ENCODE measurements around the gene HSPB8. TPM values are rescaled to one million over a fixed set of nuclear protein-coding genes. Genes with fewer than 3 reads are reported as not detected.

Gene HSPB8
- polyA plus RNA-seq, 2 of the 4 experiments (the other 2 are of a cell fraction): 7.8 to 9.6 TPM

DNA sequence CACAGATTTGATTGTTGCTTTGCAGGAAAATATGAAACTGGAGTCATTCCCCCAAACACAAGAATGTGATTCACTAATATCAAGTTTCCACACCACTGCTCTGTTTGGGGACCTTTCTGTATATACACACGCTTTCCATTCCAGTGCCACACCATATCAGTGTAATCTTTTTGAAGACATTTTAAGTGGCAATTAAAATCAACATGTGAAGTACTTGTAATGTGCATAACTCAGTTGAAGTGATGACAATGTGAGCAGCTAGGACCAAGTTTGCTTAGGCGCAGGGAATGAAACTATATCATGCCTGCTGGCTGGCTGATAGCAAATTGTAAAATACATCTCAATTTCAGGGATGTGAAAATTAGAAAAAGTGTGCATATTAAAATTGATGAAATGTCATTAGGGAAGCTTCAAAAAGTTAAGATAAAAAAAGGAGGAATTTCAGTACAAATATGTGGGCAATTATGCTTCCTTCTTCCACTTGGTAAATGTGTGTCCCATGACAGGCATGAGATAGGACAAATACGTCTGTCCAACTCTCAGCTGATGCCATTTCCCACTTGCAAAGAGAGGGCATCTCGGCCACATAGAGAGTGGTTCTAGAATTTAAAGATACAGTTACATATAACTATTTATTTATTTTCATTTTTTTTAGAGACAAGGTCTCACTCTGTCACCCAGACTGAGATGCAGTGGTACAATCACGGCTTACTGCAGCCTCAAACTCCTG lies 43.7 kb downstream of the HSPB8 start:
- TF ChIP-seq ESRRA (IDR thresholded peaks at IDR 0.05; ENCODE audit: borderline replicate concordance, low read length) (no peak), JUN (IDR thresholded peaks at IDR 0.05) (no peak), HDAC2 (IDR thresholded peaks at IDR 0.05) (no peak), FOSB (CRISPR knock-in tag; IDR thresholded peaks at IDR 0.05) (no peak), FOXS1 (CRISPR knock-in tag; IDR thresholded peaks at IDR 0.05) (no peak), PHF8 (IDR thresholded peaks at IDR 0.05; ENCODE audit: borderline replicate concordance, low read depth) (no peak), TP53 (CRISPR knock-in tag; IDR thresholded peaks at IDR 0.05) (no peak), MAFK (IDR thresholded peaks at IDR 0.05; ENCODE audit: partially characterized antibody) (no peak)
- TF ChIP-seq, protein P1, sequence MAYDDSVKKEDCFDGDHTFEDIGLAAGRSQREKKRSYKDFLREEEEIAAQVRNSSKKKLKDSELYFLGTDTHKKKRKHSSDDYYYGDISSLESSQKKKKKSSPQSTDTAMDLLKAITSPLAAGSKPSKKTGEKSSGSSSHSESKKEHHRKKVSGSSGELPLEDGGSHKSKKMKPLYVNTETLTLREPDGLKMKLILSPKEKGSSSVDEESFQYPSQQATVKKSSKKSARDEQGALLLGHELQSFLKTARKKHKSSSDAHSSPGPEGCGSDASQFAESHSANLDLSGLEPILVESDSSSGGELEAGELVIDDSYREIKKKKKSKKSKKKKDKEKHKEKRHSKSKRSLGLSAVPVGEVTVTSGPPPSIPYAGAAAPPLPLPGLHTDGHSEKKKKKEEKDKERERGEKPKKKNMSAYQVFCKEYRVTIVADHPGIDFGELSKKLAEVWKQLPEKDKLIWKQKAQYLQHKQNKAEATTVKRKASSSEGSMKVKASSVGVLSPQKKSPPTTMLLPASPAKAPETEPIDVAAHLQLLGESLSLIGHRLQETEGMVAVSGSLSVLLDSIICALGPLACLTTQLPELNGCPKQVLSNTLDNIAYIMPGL (CRISPR knock-in tag; IDR thresholded peaks at IDR 0.05; ENCODE audit: borderline replicate concordance): no peak
- TF ChIP-seq, protein P2, sequence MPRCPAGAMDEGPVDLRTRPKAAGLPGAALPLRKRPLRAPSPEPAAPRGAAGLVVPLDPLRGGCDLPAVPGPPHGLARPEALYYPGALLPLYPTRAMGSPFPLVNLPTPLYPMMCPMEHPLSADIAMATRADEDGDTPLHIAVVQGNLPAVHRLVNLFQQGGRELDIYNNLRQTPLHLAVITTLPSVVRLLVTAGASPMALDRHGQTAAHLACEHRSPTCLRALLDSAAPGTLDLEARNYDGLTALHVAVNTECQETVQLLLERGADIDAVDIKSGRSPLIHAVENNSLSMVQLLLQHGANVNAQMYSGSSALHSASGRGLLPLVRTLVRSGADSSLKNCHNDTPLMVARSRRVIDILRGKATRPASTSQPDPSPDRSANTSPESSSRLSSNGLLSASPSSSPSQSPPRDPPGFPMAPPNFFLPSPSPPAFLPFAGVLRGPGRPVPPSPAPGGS (IDR thresholded peaks at IDR 0.05): no peak
- H3K4me3 ChIP-seq: no peak overlapping the region
- DNase-seq (ENCODE audit: low read depth in 1 of 2, low spot score in 1 of 2): no peak
- ChIA-PET POLR2A (no interaction called here), CTCF (no interaction called here)
- no peaks in the 10 kb centered on the region for H3K9me3 ChIP-seq
- no peak for ATAC-seq
- no peak overlapping the region for H3K4me2 ChIP-seq
- 3% methylated on average over 5 of the region's 5 CpGs for WGBS (ENCODE audit: missing lambda C conversion rate)
- no peak overlapping the region for H3K27ac ChIP-seq
- no peaks in the 10 kb centered on the region for H3K4me1 ChIP-seq
- no peak for FAIRE-seq

DNA sequence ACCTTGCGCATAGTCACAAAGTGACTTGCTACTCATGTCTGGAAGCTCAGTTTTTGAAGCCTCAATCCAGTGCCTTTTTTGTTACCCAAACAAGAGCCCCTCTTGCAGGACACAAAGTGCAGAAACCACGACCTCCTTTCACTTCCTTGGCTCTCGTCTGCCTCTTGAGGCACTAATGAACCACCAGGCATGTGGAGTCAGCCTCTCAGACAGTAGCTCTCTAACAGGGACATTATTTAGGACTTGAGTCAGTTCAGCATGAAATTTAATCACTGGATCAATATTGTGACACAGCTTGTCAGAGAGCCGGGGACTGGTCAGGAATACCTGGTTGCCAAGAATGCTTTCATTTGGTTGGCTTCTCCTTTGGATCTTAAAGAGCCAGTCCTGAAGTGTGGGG lies 46.7 kb downstream of the HSPB8 start:
- Histone ChIP-seq H3K4me1 (no peaks in the 10 kb centered on the region), H3K4me2 (no peak overlapping the region), H3K4me3 (no peak overlapping the region), H3K27ac (no peak overlapping the region), H3K9me3 (no peaks in the 10 kb centered on the region)
- no peak for DNase-seq (ENCODE audit: low read depth in 1 of 2, low spot score in 1 of 2)
- FAIRE-seq: no peak
- TF ChIP-seq PHF8 (IDR thresholded peaks at IDR 0.05; ENCODE audit: borderline replicate concordance, low read depth): no peak
- TF ChIP-seq BHLHE40 (IDR thresholded peaks at IDR 0.05; ENCODE audit: low read depth, low read length): no peak
- TF ChIP-seq EHMT2 (IDR thresholded peaks at IDR 0.05; ENCODE audit: low read depth): no peak
- no peak for TF ChIP-seq ZNF302 (CRISPR knock-in tag; IDR thresholded peaks at IDR 0.05)
- TF ChIP-seq JUNB (IDR thresholded peaks at IDR 0.05): no peak
- TF ChIP-seq, protein P3, sequence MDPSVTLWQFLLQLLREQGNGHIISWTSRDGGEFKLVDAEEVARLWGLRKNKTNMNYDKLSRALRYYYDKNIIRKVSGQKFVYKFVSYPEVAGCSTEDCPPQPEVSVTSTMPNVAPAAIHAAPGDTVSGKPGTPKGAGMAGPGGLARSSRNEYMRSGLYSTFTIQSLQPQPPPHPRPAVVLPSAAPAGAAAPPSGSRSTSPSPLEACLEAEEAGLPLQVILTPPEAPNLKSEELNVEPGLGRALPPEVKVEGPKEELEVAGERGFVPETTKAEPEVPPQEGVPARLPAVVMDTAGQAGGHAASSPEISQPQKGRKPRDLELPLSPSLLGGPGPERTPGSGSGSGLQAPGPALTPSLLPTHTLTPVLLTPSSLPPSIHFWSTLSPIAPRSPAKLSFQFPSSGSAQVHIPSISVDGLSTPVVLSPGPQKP (IDR thresholded peaks at IDR 0.05; ENCODE audit: low read depth, low read length): no peak
- TF ChIP-seq RCOR1 (IDR thresholded peaks at IDR 0.05; ENCODE audit: low read depth, low read length): no peak
- no peak for TF ChIP-seq POLR2A (IDR thresholded peaks at IDR 0.05; ENCODE audit: low read length)
- TF ChIP-seq SREBF2 (IDR thresholded peaks at IDR 0.05): no peak
- TF ChIP-seq FOSB (CRISPR knock-in tag; IDR thresholded peaks at IDR 0.05): no peak
- no peak for TF ChIP-seq SMC3 (IDR thresholded peaks at IDR 0.05)
- TF ChIP-seq, protein P4, sequence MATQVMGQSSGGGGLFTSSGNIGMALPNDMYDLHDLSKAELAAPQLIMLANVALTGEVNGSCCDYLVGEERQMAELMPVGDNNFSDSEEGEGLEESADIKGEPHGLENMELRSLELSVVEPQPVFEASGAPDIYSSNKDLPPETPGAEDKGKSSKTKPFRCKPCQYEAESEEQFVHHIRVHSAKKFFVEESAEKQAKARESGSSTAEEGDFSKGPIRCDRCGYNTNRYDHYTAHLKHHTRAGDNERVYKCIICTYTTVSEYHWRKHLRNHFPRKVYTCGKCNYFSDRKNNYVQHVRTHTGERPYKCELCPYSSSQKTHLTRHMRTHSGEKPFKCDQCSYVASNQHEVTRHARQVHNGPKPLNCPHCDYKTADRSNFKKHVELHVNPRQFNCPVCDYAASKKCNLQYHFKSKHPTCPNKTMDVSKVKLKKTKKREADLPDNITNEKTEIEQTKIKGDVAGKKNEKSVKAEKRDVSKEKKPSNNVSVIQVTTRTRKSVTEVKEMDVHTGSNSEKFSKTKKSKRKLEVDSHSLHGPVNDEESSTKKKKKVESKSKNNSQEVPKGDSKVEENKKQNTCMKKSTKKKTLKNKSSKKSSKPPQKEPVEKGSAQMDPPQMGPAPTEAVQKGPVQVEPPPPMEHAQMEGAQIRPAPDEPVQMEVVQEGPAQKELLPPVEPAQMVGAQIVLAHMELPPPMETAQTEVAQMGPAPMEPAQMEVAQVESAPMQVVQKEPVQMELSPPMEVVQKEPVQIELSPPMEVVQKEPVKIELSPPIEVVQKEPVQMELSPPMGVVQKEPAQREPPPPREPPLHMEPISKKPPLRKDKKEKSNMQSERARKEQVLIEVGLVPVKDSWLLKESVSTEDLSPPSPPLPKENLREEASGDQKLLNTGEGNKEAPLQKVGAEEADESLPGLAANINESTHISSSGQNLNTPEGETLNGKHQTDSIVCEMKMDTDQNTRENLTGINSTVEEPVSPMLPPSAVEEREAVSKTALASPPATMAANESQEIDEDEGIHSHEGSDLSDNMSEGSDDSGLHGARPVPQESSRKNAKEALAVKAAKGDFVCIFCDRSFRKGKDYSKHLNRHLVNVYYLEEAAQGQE (IDR thresholded peaks at IDR 0.05): no peak
- no peak for TF ChIP-seq TFCP2L1 (CRISPR knock-in tag; IDR thresholded peaks at IDR 0.05)
- no peak for TF ChIP-seq RNF2 (IDR thresholded peaks at IDR 0.05; ENCODE audit: borderline replicate concordance, low read depth)
- TF ChIP-seq HDAC2 (IDR thresholded peaks at IDR 0.05): no peak
- CTCF ChIA-PET: interaction anchor here (0.6 to 1.7 kb wide), 2 partner anchors 319 to 814 kb away, joined by 3 to 4 read pairs; no protein-coding TSS in a partner anchor
- 3% methylated on average over 4 of the region's 4 CpGs for WGBS (ENCODE audit: missing lambda C conversion rate)
- POLR2A ChIA-PET: no interaction called here
- no peak; a peak in 1 of 6 replicates for ATAC-seq

Measured in A549 (cell line).